HFF-Myc (cell line): ENCODE results near the gene THEMIS2.

Source experiments
- DNase-seq: peaks from one replicate; pipeline ENCODE4 v3.0.0-alpha.2; 2011; ENCODE audit warnings: low read depth; ENCODE audit errors: extremely low read depth
- H3K4me3 ChIP-seq: replicated peaks from 2 replicates; pipeline ENCODE4 v1.5.1; 2011; ENCODE audit warnings: low read depth, mild to moderate bottlenecking, control low read depth, low read length
- CTCF ChIP-seq: IDR thresholded peaks from 2 replicates; pipeline ENCODE4 v1.5.1; 2012; ENCODE audit warnings: mild to moderate bottlenecking, low read depth, low read length, control low read depth; ENCODE audit errors: missing control alignments

The THEMIS2 gene

GRCh38 chr1:27873671-27874384, 1.5 kb downstream of the THEMIS2 start:
- no peak for TF ChIP-seq CTCF
- H3K4me3 ChIP-seq, result no peak overlapping the region
- DNase-seq, result no peak

DNA sequence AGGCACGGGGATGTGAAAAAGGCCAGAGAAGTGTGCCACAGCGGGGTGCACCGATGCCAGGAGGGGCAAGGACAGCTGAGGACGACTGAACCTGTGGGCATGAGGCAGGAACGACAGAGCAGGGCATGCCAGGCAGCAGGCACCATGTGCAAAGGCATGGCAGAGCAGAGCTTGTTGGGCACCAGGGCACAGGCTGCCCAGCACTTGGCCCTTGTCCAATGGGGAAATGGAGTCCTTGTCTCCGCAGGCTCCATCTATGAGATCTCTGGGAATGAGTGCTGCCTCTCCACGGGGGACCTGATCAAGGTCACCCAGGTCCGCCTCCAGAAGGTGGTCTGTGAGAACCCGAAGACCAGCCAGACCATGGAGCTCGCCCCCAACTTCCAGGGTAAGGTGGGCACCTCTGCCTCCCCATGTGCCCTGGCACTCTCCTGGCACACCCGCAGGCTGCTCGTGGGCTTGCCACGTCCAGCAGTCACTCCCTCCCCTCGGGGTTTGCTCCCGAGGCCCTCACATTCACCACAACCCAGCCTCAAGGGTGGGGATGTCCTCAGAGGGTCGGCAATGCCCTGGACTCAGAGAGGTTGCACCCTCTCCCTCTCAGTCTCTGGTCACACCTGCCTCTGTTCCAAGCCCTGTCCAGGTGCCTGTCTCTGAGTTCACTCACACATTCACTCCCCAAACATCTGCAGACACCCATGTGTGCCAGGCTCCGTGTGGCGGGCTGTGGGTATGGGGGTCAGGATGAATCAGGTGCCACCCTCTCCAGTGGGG, 4.2 kb downstream of the THEMIS2 start:
- no peak for DNase-seq
- TF ChIP-seq CTCF, result no peak
- H3K4me3 ChIP-seq, result no peak overlapping the region

- H3K4me3 ChIP-seq, result no peak overlapping the region
- no peak for TF ChIP-seq CTCF
- DNase-seq, result no peak
Observed at GRCh38 chr1:27877115-27877416, 4.7 kb downstream of the THEMIS2 start.

DNA sequence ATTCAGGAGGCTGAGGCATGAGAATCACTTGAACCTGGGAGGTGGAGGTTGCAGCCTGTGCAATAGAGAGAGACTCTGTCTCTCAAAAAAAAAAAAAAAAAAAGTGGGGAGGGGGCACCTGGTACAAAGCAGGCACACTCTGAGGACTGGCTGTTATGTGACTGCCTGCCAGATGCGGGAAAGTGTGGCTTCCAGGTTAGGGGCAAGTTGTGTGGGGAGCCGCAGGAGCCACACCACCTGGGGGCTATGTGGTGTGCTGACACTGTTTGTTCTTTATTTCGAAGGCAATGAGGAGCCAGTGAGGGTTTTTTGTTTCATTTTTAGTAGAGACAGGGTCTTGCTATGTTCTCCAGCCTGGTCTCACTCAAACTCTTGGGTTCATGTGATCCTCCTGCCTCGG, 5.7 kb downstream of the THEMIS2 start:
- TF ChIP-seq CTCF, result no peak
- no peak overlapping the region for H3K4me3 ChIP-seq
- DNase-seq, result no peak

GRCh38 chr1:27878787-27879335, 6.5 kb downstream of the THEMIS2 start:
- no peak for TF ChIP-seq CTCF
- DNase-seq, result no peak

GRCh38 chr1:27879374-27880082, 7.2 kb downstream of the THEMIS2 start:
- no peak for TF ChIP-seq CTCF
- DNase-seq, result no peak
- no peak overlapping the region for H3K4me3 ChIP-seq

More at GRCh38 chr1:27878787-27879335, 6.5 kb downstream of the THEMIS2 start:
- H3K4me3 ChIP-seq, result no peak overlapping the region
